GM12878 (cell line): ENCODE results near the gene NCKIPSD. TPM values are rescaled to one million over a fixed set of nuclear protein-coding genes. Genes with fewer than 3 reads are reported as not detected.

Experiments used
- CEBPZ ChIP-seq: fragments of 150-350 bp; IDR thresholded peaks from 2 replicates; pipeline ENCODE4 v1.6.1; 2016; ENCODE audit warnings: low read depth, low read length
- CHD2 ChIP-seq: IDR thresholded peaks from 2 replicates; pipeline ENCODE4 v1.6.1; 2011; ENCODE audit warnings: low read depth, low read length, improper control_type of control experiment, borderline replicate concordance
- CREM ChIP-seq: IDR thresholded peaks from 2 replicates; pipeline ENCODE4 v1.6.1; 2014; ENCODE audit warnings: antibody characterized with exemption, low read depth
- EED ChIP-seq: sonication (generic); IDR thresholded peaks from 2 replicates; pipeline ENCODE4 v1.6.1; 2016; ENCODE audit warnings: antibody characterized with exemption, low read depth
- ESRRA ChIP-seq: IDR thresholded peaks from 2 replicates; pipeline ENCODE4 v1.6.1; 2012; ENCODE audit warnings: mild to moderate bottlenecking, low read length, improper control_type of control experiment
- GABPA ChIP-seq: IDR thresholded peaks from 2 replicates; pipeline ENCODE4 v1.6.1; 2014; ENCODE audit warnings: antibody characterized with exemption, low read depth, mild to moderate bottlenecking, inconsistent platforms
- HCFC1 ChIP-seq: fragments of 150-350 bp; IDR thresholded peaks from 2 replicates; pipeline ENCODE4 v1.6.1; 2014; ENCODE audit warnings: low read length
- IKZF1 ChIP-seq: fragments of 450-650 bp; conservative IDR thresholded peaks from 2 replicates; pipeline ENCODE4 v1.6.1; 2017; ENCODE audit warnings: antibody characterized with exemption, mild to moderate bottlenecking
- LARP7 ChIP-seq: fragments of 450-650 bp; IDR thresholded peaks from 2 replicates; pipeline ENCODE4 v1.6.1; 2017; ENCODE audit warnings: mild to moderate bottlenecking
- NBN ChIP-seq: fragments of 450-650 bp; IDR thresholded peaks from 2 replicates; pipeline ENCODE4 v1.6.1; 2016
- PAX8 ChIP-seq: fragments of 450-650 bp; IDR thresholded peaks from 2 replicates; pipeline ENCODE4 v1.6.1; 2017; ENCODE audit warnings: mild to moderate bottlenecking, moderate library complexity
- PRDM15 ChIP-seq: fragments of 450-650 bp; formaldehyde crosslinking; IDR thresholded peaks from 2 replicates; pipeline ENCODE4 v1.4.0; 2020; ENCODE audit warnings: mild to moderate bottlenecking, moderate library complexity
- SKIL ChIP-seq: fragments of 450-650 bp; IDR thresholded peaks from 2 replicates; pipeline ENCODE4 v1.6.1; 2017; ENCODE audit warnings: mild to moderate bottlenecking, low read depth, inconsistent platforms; ENCODE audit not compliant: poor library complexity, severe bottlenecking
- SRF ChIP-seq, 2 experiments: IDR thresholded peaks; 2 replicates each; pipeline ENCODE4 v1.6.1; 2011; ENCODE audit warnings: low read depth in 2 of 2, low read length in 2 of 2, mild to moderate bottlenecking in 1 of 2, moderate library complexity in 1 of 2
- ZBED1 ChIP-seq: IDR thresholded peaks from 2 replicates; pipeline ENCODE4 v1.6.1; 2016; ENCODE audit warnings: borderline replicate concordance
- ZBTB40 ChIP-seq: fragments of 450-650 bp; IDR thresholded peaks from 2 replicates; pipeline ENCODE4 v1.6.1; 2016; ENCODE audit warnings: mild to moderate bottlenecking, moderate library complexity, borderline replicate concordance
- ZNF24 ChIP-seq: fragments of 450-650 bp; IDR thresholded peaks from 2 replicates; pipeline ENCODE4 v1.6.1; 2017; ENCODE audit warnings: antibody characterized with exemption, mild to moderate bottlenecking
- polyA plus RNA-seq, 11 experiments: library from polyadenylated mRNA; depleted of rRNA in 4 of 11; unstranded in 6 of 11; stranded (reverse) in 5 of 11; fragments of >200 nt; fragmentation: Nextera tagmentation in 4 of 11; fragmentation: Illumina TruSeq in 1 of 11; extraction: Ambion mirVana in 4 of 11; extraction: Trizol in 1 of 11; gene quantifications; 1 replicate in 1 of 11; 2 replicates in 10 of 11; pipeline versions ENCODE4 v1.2.1 to v1.2.3, GENCODE V29; 2011 to 2016; ENCODE audit warnings: inconsistent platforms in 2 of 11, missing spikeins in 2 of 11, low read depth in 1 of 11
- total RNA-seq, 4 experiments: library from RNA; depleted of rRNA in 3 of 4; stranded (reverse); fragments of >200 nt in 3 of 4; fragmentation: Illumina TruSeq in 1 of 4; extraction: Trizol in 1 of 4; gene quantifications; 2 replicates each; pipeline versions ENCODE4 v1.2.1 to v1.2.3, GENCODE V29; 2013 to 2021

The NCKIPSD gene
- total and polyA plus RNA-seq, 10 of the 15 experiments (the other 5 are each of a cell fraction or from before 2014, with no cell fraction given): 0.93 to 31.6 (median 15.2) TPM

- TF ChIP-seq CEBPZ: no peak
- TF ChIP-seq LARP7: no peak
- TF ChIP-seq ESRRA: no peak
- peak; percentile 66; the same call in 1 of the 2 replicates for TF ChIP-seq CREM
- TF ChIP-seq SKIL: peak; percentile 52
- no peak for TF ChIP-seq HCFC1
- TF ChIP-seq ZBTB40: peak; percentile 36; the same call in 1 of the 2 replicates
- TF ChIP-seq GABPA: no peak
- no peak for TF ChIP-seq ZBED1
- peak; percentile 15; the same call in 1 of the 2 replicates for TF ChIP-seq PAX8
- no peak for TF ChIP-seq SRF (IDR thresholded peaks at IDR 0.05; ENCODE audit: low read depth in 2 of 2, low read length in 2 of 2)
- TF ChIP-seq EED: no peak
- no peak for TF ChIP-seq PRDM15
- no peak for TF ChIP-seq ZNF24
- no peak for TF ChIP-seq NBN
- 0 out of 2 replicates have a peak, but pooled peaks have one; percentile 30 for TF ChIP-seq IKZF1
- TF ChIP-seq CHD2: peak; percentile 69; the same call in 1 of the 2 replicates
These were observed 31.4 kb upstream of the NCKIPSD start, which contains the start of gene IP6K2 (continued) for GRCh38 chr3:48716982-48717746.
